Left colon (tissue), 2 donors: ENCODE measurements around the gene TOB1. TPM values are rescaled to one million over a fixed set of nuclear protein-coding genes. Genes with fewer than 3 reads are reported as not detected.
A peak's percentile ranks its signal among the peaks of the same experiment; 100 is the strongest.

Source experiments
- ATAC-seq: fragments of 200-7000 bp; cut with Tn5 transposase; one replicate; pipeline ENCODE4 v1.9.1; 2020; ENCODE audit warnings: mild to moderate bottlenecking, moderate library complexity
- DNase-seq, 2 donors: peaks; one replicate each; pipeline ENCODE4 v3.0.0-alpha.2; 2020
- intact Hi-C, 2 donors: fragments of 100-400 bp; cut with DNase I in 1 of 2; cut with micrococcal nuclease in 1 of 2; formaldehyde crosslinking; loops; one replicate each; pipeline versions ENCODE4 v1.11.2 to v1.14.0; 2022; cut with DNase I, micrococcal nuclease
- total RNA-seq, 2 donors: library from RNA; stranded (reverse); fragmentation: NEBNext Ultra II Directional; extraction: Animal tissue kit (Norgen Biotek cat#: 25700); gene quantifications; one replicate each; pipeline ENCODE4 v1.2.1, GENCODE V29; 2021
- donor health status: DM: no; HTN: no; CAD: no.
- donor health status: DM: yes; HTN: yes; CAD: no.

The TOB1 gene
- total RNA-seq, 2 donors from 2014 or later = 138 to 175 TPM

GRCh38 chr17:50825188-50825587, 41.0 kb downstream of the TOB1 start:
- ATAC-seq = no peak

GRCh38 chr17:50824429-50824828, 41.7 kb downstream of the TOB1 start:
- DNase-seq = no peak
- intact Hi-C loops = no loop called here
- ATAC-seq = no peak

More at GRCh38 chr17:50825188-50825587, 41.0 kb downstream of the TOB1 start:
- intact Hi-C loops = no loop called here
- DNase-seq = no peak

GRCh38 chr17:50822550-50822949, 43.6 kb downstream of the TOB1 start:
- no peak for ATAC-seq
- no peak for DNase-seq
- intact Hi-C loops = no loop called here

- intact Hi-C loops = no loop called here
- ATAC-seq (no peak), DNase-seq (no peak)
These were observed 45.5 kb downstream of the TOB1 start for GRCh38 chr17:50820651-50821050.

GRCh38 chr17:50818921-50819657, 47.1 kb downstream of the TOB1 start:
- no peak for DNase-seq
- ATAC-seq = no peak
- intact Hi-C loops = no loop called here

GRCh38 chr17:50818261-50818660, 47.9 kb downstream of the TOB1 start:
- no peak for ATAC-seq
- intact Hi-C loops = no loop called here

GRCh38 chr17:50817838-50818237, 48.3 kb downstream of the TOB1 start:
- DNase-seq (no peak), ATAC-seq (no peak)
- intact Hi-C loops = no loop called here

More at GRCh38 chr17:50818261-50818660, 47.9 kb downstream of the TOB1 start:
- no peak for DNase-seq

GRCh38 chr17:50816771-50817751, 49.1 kb downstream of the TOB1 start:
- DNase-seq (peak in 1 of 2 donors; percentile 66), ATAC-seq (peak; percentile 79)
- intact Hi-C loops = no loop called here

- no peak for ATAC-seq
- intact Hi-C loops = no loop called here
These were observed 49.9 kb downstream of the TOB1 start for GRCh38 chr17:50816271-50816670.

GRCh38 chr17:50815400-50815799, 50.8 kb downstream of the TOB1 start:
- no peak for ATAC-seq
- intact Hi-C loops = no loop called here
- DNase-seq = no peak

More at GRCh38 chr17:50816271-50816670, 49.9 kb downstream of the TOB1 start:
- no peak for DNase-seq

GRCh38 chr17:50813583-50813982, 52.6 kb downstream of the TOB1 start:
- intact Hi-C loops = no loop called here
- no peak for DNase-seq
- no peak for ATAC-seq

Other genes with a start within 250 kb of the TOB1 start
- 100 to 1,000 TPM; 251 to 373 TPM for gene ABCC3, start 231.5 kb downstream of the TOB1 start, total RNA-seq
- gene ANKRD40, start 158.4 kb downstream of the TOB1 start, total RNA-seq = 10 to 100 TPM; 23.9 to 28.8 TPM
- 100 to 1,000 TPM in 1 of 2 donors, 10 to 100 TPM in 1; 90.0 to 110 TPM for gene LUC7L3, start 146.8 kb downstream of the TOB1 start, total RNA-seq
- gene ANKRD40CL, start 98.8 kb downstream of the TOB1 start, total RNA-seq = 10 to 100 TPM; 63.4 to 75.8 TPM
- gene WFIKKN2, start 30.8 kb downstream of the TOB1 start, total RNA-seq = under 1 TPM; 0.06 to 0.08 TPM